SK-N-SH (cell line): Measurements from ENCODE around the gene ENPP7.

ENCODE experiments used
- POLR2AphosphoS5 ChIP-seq: IDR thresholded peaks from 2 replicates; pipeline ENCODE4 v1.6.1; 2012; ENCODE audit warnings: low read depth, low read length
- SIN3A ChIP-seq: IDR thresholded peaks from 2 replicates; pipeline ENCODE4 v1.6.1; 2012; ENCODE audit warnings: low read depth, mild to moderate bottlenecking, low read length, moderate library complexity, borderline replicate concordance

DNA sequence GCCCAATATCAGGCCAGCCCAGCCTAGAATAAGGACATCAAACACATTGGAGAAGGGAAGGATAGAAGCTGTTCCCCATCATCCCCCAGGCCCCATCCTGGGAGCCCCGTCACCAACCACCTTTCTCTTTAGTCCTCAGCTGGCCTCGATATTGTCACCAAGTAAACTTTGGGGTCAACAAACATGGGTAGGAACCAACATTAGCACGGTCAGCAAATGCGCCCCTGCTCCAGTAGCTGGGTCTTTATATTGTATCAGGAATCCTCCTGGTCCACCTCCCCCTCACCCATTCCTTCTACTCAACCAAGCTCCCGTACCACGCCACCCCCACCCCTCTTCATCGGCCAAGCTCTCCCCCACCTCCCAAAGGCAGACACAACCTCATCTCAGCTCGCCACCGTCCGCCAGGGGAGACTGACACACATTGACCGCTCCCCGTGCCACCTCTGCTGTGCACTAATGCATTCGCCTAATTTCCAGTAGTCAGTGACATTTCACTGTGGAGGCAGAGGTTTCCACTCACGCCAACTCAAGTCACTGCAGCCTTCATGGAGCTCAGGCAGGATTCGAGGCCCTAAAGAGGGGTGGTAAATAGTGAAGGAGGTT, 26.5 kb downstream of the ENPP7 start:
- TF ChIP-seq SIN3A (no peak), POLR2AphosphoS5 (no peak)
